T47D (cell line): ENCODE results near the gene SCOC.
"Not testable (repeated sequence)": the region's sequence is repeated elsewhere in the genome, so short reads cannot be mapped to it uniquely, and the experiment has no call there.

Source experiments
- DNase-seq, 2 experiments: peaks; one replicate each; pipeline versions ENCODE4 v3.0.0 to v3.0.0-alpha.2; 2011 to 2012; ENCODE audit warnings: low read depth in 1 of 2, low spot score in 1 of 2
- JUND ChIP-seq: IDR thresholded peaks from 2 replicates; pipeline ENCODE4 v1.6.1; 2012; ENCODE audit warnings: low read depth
- in situ Hi-C: cut with HindIII; loops from 2 replicates; pipeline ENCODE4 v1.10.0; 2016; ENCODE audit warnings: low sequenced_read_pairs, low pct_unique_long_range_greater_than_20kb

Gene SCOC

GRCh38 chr4:140372751-140373327 lies 607 bp upstream of the SCOC start:
- peak in 1 of 2 experiments; percentile 7 for DNase-seq
- in situ Hi-C loops, result no loop called here
- no peak for TF ChIP-seq JUND

DNA sequence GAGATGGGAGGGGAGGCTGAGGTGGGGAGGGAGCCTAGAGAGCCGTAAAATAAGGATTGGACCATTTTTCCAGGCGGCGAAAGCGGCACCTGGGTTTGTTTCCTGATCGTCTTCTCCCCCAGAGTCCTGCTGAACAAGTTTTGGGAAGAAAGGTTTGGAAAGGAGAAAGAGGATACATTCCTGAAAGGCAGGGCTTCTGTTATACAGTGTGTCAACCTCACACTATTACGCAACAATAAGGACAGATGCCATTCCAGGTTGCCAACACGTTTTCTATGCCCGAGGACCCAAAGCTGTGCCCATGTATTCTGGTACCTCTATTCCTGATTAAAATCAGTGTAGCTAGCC lies 658 bp downstream of the SCOC start:
- in situ Hi-C loops, result no loop called here
- no peak for TF ChIP-seq JUND
- peak in 1 of 2 experiments; percentile 61 for DNase-seq

- in situ Hi-C loops, result no loop called here
- no peak for TF ChIP-seq JUND
- no peak for DNase-seq
Measured at GRCh38 chr4:140382732-140383131, 9.3 kb downstream of the SCOC start.

DNA sequence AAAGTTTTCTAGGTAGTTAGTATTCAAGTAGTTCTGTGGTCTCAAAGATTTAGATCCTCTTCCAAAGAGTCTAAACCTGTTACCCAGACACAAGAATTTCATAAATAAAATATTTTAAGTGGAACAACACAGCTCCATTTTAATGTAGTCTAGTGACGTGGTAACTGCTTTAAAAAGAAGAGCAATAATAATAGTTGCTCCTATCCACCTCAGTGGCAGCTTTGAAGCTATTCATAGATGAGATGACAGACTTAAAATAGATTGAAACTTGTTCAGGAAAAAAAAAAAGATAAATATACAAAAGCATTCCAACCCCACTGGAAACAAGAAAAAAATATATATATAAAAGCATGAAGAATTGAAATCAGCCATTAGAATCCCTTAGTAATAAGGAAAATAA lies 14.6 kb downstream of the SCOC start:
- no peak for DNase-seq
- in situ Hi-C loops, result no loop called here
- TF ChIP-seq JUND, result no peak

DNA sequence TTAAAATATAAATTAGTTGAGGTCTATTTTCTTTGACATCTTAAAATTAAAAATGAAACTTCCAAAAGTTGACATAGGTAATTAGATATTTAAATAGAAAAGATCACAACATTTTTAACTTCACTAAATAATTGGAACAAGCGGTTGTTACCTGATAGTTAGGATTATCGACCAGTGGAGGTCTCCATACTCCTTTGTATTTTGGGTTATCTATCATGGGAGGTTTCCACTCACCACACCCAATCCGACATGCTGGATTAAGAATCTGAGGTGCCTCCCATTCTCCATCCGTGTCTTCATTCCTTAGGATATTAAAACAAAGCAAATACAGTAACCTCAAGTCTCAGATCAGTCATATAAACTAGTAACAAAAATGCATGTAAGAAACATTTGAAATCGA lies 22.2 kb downstream of the SCOC start:
- in situ Hi-C loops, result no loop called here
- TF ChIP-seq JUND, result no peak
- DNase-seq, result peak in 1 of 2 experiments; percentile 15

DNA sequence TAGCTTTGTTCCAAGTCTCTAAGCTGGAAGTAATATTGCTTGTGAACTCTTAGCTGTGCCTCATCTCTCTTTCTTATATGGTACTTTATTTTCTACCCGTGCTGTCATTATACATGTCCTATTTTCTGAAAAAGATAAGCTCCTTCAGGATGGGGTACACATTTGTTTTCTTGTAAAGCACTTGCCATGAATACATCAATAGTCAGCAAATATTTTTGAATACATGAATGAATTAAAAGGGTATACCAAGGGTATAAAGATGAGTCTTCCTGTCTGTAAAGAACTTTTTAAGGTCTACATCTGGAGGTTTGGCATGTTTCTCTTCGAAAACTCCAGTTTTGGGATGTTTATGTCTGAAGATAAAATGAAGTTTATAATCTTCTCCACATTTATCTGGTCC lies 26.7 kb downstream of the SCOC start:
- in situ Hi-C loops, result no loop called here
- no peak for DNase-seq
- TF ChIP-seq JUND, result no peak

- DNase-seq, result no peak
- in situ Hi-C loops, result no loop called here
- no peak for TF ChIP-seq JUND
Measured at GRCh38 chr4:140406292-140406691, 32.8 kb downstream of the SCOC start.

DNA sequence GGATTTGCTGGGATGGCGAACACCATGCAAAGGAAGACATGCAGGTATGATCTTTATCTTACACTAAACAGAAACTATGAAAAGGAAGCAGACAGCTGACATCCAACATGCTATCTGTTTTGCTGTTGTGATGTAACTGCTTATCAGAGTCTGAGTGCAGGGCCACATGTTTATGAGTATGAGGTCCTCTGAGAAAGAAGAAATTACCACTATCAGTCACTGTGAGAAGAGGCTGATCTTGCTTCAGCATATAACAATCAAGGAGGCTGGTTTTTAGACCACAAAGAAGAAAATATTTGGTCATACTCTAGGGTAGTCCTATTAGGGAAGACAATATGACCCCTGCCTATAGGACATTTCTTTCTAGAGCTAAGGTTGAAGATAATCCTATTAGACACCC lies 35.5 kb downstream of the SCOC start:
- DNase-seq, result no peak
- in situ Hi-C loops, result no loop called here
- TF ChIP-seq JUND, result no peak

- in situ Hi-C loops, DNase-seq: not testable (repeated sequence)
Measured at GRCh38 chr4:140413130-140413969, 39.9 kb downstream of the SCOC start.

DNA sequence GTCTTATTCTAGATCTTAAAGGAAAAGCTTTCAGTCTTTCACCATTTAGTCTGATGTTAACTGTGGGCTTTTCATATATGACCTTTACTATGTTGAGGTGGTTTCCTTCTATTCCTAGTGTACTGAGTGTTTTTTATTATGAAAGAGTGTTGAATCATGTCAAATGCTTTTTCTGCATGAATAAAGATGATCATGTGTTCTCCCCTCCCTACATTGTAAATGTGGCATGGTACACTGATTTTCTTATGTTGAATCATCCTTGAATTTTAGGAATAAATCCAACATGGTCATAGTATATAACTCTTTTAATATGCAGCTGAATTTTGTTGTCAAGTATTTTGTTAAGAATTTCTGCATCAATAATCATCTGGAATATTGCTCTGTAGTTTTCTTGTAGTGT lies 49.7 kb downstream of the SCOC start:
- no peak for DNase-seq
- in situ Hi-C loops, result no loop called here
- no peak for TF ChIP-seq JUND

- no peak for TF ChIP-seq JUND
- in situ Hi-C loops, result no loop called here
- no peak for DNase-seq
Measured at GRCh38 chr4:140426610-140427105, 53.2 kb downstream of the SCOC start.

GRCh38 chr4:140427106-140427918 lies 53.9 kb downstream of the SCOC start, which contains the start of gene CLGN:
Gene CLGN, minus strand, starts transcription at chr4:140427648. Its CDS starts 14,570 bp downstream, at chr4:140413078.
- in situ Hi-C loops, result no loop called here
- no peak for TF ChIP-seq JUND
- DNase-seq, result peak; percentile 56 to 71
